Neural progenitor cell (in vitro differentiated cells): Measurements from ENCODE around the gene KCTD14. TPM values are rescaled to one million over a fixed set of nuclear protein-coding genes. Genes with fewer than 3 reads are reported as not detected.
"Not testable (repeated sequence)": the region's sequence is repeated elsewhere in the genome, so short reads cannot be mapped to it uniquely, and the experiment has no call there.

Experiments
- DNase-seq: peaks from one replicate; pipeline ENCODE4 v3.0.0-alpha.2; 2016; ENCODE audit warnings: low spot score
- H2AFZ ChIP-seq: fragments of 200-600 bp; sonication (generic); replicated peaks from 2 replicates; pipeline ENCODE4 v1.6.1; 2016; ENCODE audit warnings: antibody characterized with exemption
- H3F3A ChIP-seq: fragments of 200-600 bp; sonication (generic); 2 replicates; pipeline ENCODE4 v1.6.1; 2016; ENCODE audit warnings: antibody characterized with exemption, low read depth
- H3K27ac ChIP-seq: fragments of 200-600 bp; sonication (generic); 2 replicates; pipeline ENCODE4 v1.5.1; 2016; ENCODE audit warnings: mild to moderate bottlenecking
- H3K27me3 ChIP-seq: fragments of 200-600 bp; sonication (generic); 2 replicates; pipeline ENCODE4 v1.6.1; 2016; ENCODE audit warnings: mild to moderate bottlenecking, moderate library complexity
- H3K36me3 ChIP-seq: fragments of 200-600 bp; sonication (generic); 2 replicates; pipeline ENCODE4 v1.5.1; 2016
- H3K4me1 ChIP-seq: fragments of 200-600 bp; sonication (generic); 2 replicates; pipeline ENCODE4 v1.6.1; 2016; ENCODE audit warnings: mixed run types
- H3K4me2 ChIP-seq: fragments of 200-600 bp; sonication (generic); 2 replicates; pipeline ENCODE4 v1.6.1; 2016
- H3K4me3 ChIP-seq: fragments of 200-600 bp; sonication (generic); 2 replicates; pipeline ENCODE4 v1.5.1; 2016
- H3K79me2 ChIP-seq: fragments of 200-600 bp; sonication (generic); 2 replicates; pipeline ENCODE4 v1.6.1; 2016; ENCODE audit warnings: low read depth
- H3K9ac ChIP-seq: fragments of 200-600 bp; sonication (generic); 2 replicates; pipeline ENCODE4 v1.6.1; 2016
- H3K9me3 ChIP-seq: fragments of 200-600 bp; sonication (generic); 2 replicates; pipeline ENCODE4 v1.5.1; 2016; ENCODE audit warnings: low read depth
- H4K20me1 ChIP-seq: fragments of 200-600 bp; sonication (generic); 2 replicates; pipeline ENCODE4 v1.6.1; 2016; ENCODE audit warnings: low read depth
- H3K27ac Mint-ChIP-seq: 3 replicates; pipeline ENCODE4 v1.8.0; 2021; ENCODE audit warnings: mixed read lengths
- H3K27me3 Mint-ChIP-seq: 2 replicates; pipeline ENCODE4 v1.8.0; 2022; ENCODE audit warnings: low read depth, mild to moderate bottlenecking, inconsistent platforms, moderate library complexity, mixed read lengths; ENCODE audit not compliant: insufficient read depth
- H3K36me3 Mint-ChIP-seq: 3 replicates; pipeline ENCODE4 v1.8.0; 2021; ENCODE audit warnings: mixed read lengths
- H3K4me1 Mint-ChIP-seq: 3 replicates; pipeline ENCODE4 v1.8.0; 2021; ENCODE audit warnings: mixed read lengths
- H3K4me3 Mint-ChIP-seq: 3 replicates; pipeline ENCODE4 v1.8.0; 2021; ENCODE audit warnings: mild to moderate bottlenecking, moderate library complexity, mixed read lengths
- H3K9me3 Mint-ChIP-seq: 3 replicates; pipeline ENCODE4 v1.8.0; 2020; ENCODE audit warnings: mixed read lengths
- CTCF ChIP-seq: fragments of 200-600 bp; sonication (generic); IDR thresholded peaks from 2 replicates; pipeline ENCODE4 v1.5.1; 2017; ENCODE audit warnings: antibody characterized with exemption, mild to moderate bottlenecking
- EZH2 ChIP-seq: fragments of 200-600 bp; sonication (generic); IDR thresholded peaks from 2 replicates; pipeline ENCODE4 v1.6.1; 2017; ENCODE audit warnings: antibody characterized with exemption, mild to moderate bottlenecking, moderate library complexity
- EZH2phosphoT487 ChIP-seq: fragments of 200-600 bp; sonication (generic); IDR thresholded peaks from 2 replicates; pipeline ENCODE4 v1.6.1; 2017; ENCODE audit warnings: antibody characterized with exemption
- total RNA-seq: library from RNA; depleted of rRNA; stranded (reverse); fragments of >200 nt; gene quantifications from 2 replicates; pipeline ENCODE4 v1.2.3, GENCODE V29; 2015; ENCODE audit warnings: low replicate concordance

KCTD14 gene
- total RNA-seq, 1 donor from 2014 or later, result 5.3 TPM

GRCh38 chr11:78041843-78042440 is 18.9 kb upstream of the KCTD14 start:
- peaks cover 5% of the 10 kb centered on the region for H3K27me3 ChIP-seq
- H3K9me3 ChIP-seq, result no peaks in the 10 kb centered on the region
- no peak overlapping the region for H3K4me3 ChIP-seq
- H3K27ac Mint-ChIP-seq, result peak overlapping the region; percentile 81
- H3K36me3 Mint-ChIP-seq, result peaks cover 2% of the 10 kb centered on the region
- no peak overlapping the region for H3K4me2 ChIP-seq
- no peak overlapping the region for H3K9ac ChIP-seq
- no peaks in the 10 kb centered on the region for H4K20me1 ChIP-seq
- no peak overlapping the region for H3K4me3 Mint-ChIP-seq
- H3K9me3 Mint-ChIP-seq, result no peaks in the 10 kb centered on the region
- no peak overlapping the region for H3K27ac ChIP-seq
- H3F3A ChIP-seq, result no peaks in the 10 kb centered on the region
- H3K27me3 Mint-ChIP-seq, result peaks cover 5% of the 10 kb centered on the region
- peaks cover 21% of the 10 kb centered on the region for H3K4me1 Mint-ChIP-seq
- DNase-seq, result no peak
- no peaks in the 10 kb centered on the region for H3K36me3 ChIP-seq
- no peaks in the 10 kb centered on the region for H3K79me2 ChIP-seq
- H3K4me1 ChIP-seq, result peaks cover 4% of the 10 kb centered on the region
- H2AFZ ChIP-seq, result peak overlapping the region; percentile 63
- no peak for TF ChIP-seq EZH2phosphoT487
- TF ChIP-seq CTCF, result no peak
- no peak for TF ChIP-seq EZH2

- H3K4me3 Mint-ChIP-seq, H3K4me2 ChIP-seq, H3K27ac ChIP-seq, H3K9me3 ChIP-seq, H3K27me3 Mint-ChIP-seq, H3K9ac ChIP-seq, H3F3A ChIP-seq, H4K20me1 ChIP-seq, H3K4me3 ChIP-seq, H3K36me3 Mint-ChIP-seq, H3K9me3 Mint-ChIP-seq, H3K27me3 ChIP-seq, H3K79me2 ChIP-seq, DNase-seq, H3K36me3 ChIP-seq, H3K4me1 ChIP-seq: not testable (repeated sequence)
- Mint-ChIP-seq H3K4me1 (peaks cover 18% of the 10 kb centered on the region), H3K27ac (peak overlapping the region; percentile 81)
- peak overlapping the region; percentile 63 for H2AFZ ChIP-seq
Observed at GRCh38 chr11:78041380-78041719, 18.3 kb upstream of the KCTD14 start.

- Mint-ChIP-seq H3K4me3 (no peak overlapping the region), H3K27ac (peak overlapping the region; percentile 42), H3K27me3 (peaks cover 5% of the 10 kb centered on the region), H3K4me1 (peaks cover 15% of the 10 kb centered on the region), H3K9me3 (no peaks in the 10 kb centered on the region), H3K36me3 (peaks cover 2% of the 10 kb centered on the region)
- TF ChIP-seq EZH2phosphoT487, result no peak
- TF ChIP-seq CTCF, result no peak
- TF ChIP-seq EZH2, result no peak
- no peaks in the 10 kb centered on the region for H3F3A ChIP-seq
- no peaks in the 10 kb centered on the region for H3K36me3 ChIP-seq
- H3K27ac ChIP-seq, result no peak overlapping the region
- H3K79me2 ChIP-seq, result no peaks in the 10 kb centered on the region
- H3K27me3 ChIP-seq, result peaks cover 5% of the 10 kb centered on the region
- peak overlapping the region; percentile 63 for H2AFZ ChIP-seq
- H3K4me2 ChIP-seq, result no peak overlapping the region
- H3K4me1 ChIP-seq, result peaks cover 4% of the 10 kb centered on the region
- H3K4me3 ChIP-seq, result no peak overlapping the region
- no peak overlapping the region for H3K9ac ChIP-seq
- no peak for DNase-seq
- no peaks in the 10 kb centered on the region for H3K9me3 ChIP-seq
- no peaks in the 10 kb centered on the region for H4K20me1 ChIP-seq
Observed at GRCh38 chr11:78040691-78041379, 17.8 kb upstream of the KCTD14 start.

GRCh38 chr11:78039919-78040671 is 17.0 kb upstream of the KCTD14 start:
- Histone ChIP-seq H3F3A (no peaks in the 10 kb centered on the region), H3K36me3 (no peaks in the 10 kb centered on the region), H4K20me1 (no peaks in the 10 kb centered on the region), H3K4me2 (no peak overlapping the region), H3K4me1 (peaks cover 4% of the 10 kb centered on the region), H3K4me3 (no peak overlapping the region), H3K27me3 (peaks cover 4% of the 10 kb centered on the region), H3K9ac (no peak overlapping the region), H3K9me3 (no peaks in the 10 kb centered on the region), H3K79me2 (no peaks in the 10 kb centered on the region), H2AFZ (peak overlapping the region; percentile 64), H3K27ac (no peak overlapping the region)
- H3K27ac Mint-ChIP-seq, result no peak overlapping the region
- no peak overlapping the region for H3K4me3 Mint-ChIP-seq
- no peak for DNase-seq
- H3K9me3 Mint-ChIP-seq, result no peaks in the 10 kb centered on the region
- peaks cover 10% of the 10 kb centered on the region for H3K4me1 Mint-ChIP-seq
- peaks cover 2% of the 10 kb centered on the region for H3K36me3 Mint-ChIP-seq
- TF ChIP-seq EZH2phosphoT487 (no peak), EZH2 (no peak), CTCF (no peak)
- peaks cover 5% of the 10 kb centered on the region for H3K27me3 Mint-ChIP-seq
